ENCODE results near the gene MLH3. TPM values are rescaled to one million over a fixed set of nuclear protein-coding genes. Genes with fewer than 3 reads are reported as not detected.

The MLH3 gene
- total and polyA plus RNA-seq, 4 donors = 5.8 to 29.7 (median 9.9) TPM

DNA sequence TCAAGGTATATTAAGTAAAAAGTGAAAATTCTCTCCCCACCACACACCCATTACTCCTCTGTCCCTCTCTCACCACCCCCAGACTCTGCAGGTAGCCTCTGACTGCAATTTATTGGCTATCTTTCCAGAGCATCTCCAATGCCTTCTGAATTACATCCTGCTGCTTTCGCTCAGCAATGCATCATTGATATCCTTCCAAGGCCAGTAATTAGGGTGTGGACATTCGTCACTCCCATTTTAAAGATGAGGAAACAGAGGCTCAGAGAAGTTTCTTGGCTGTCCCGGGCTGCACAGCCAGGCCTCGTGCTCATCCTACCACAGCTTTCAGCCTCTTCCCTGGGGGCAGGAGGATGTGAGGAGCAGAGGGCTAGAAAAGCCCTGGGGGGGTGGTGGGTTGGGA is 72.2 kb downstream of the MLH3 start:
- H3K9me3 ChIP-seq (ENCODE audit: control insufficient read depth in 4 of 4, low read length in 3 of 4) = no peaks in the 10 kb centered on the region
- no peaks in the 10 kb centered on the region for H3K27me3 ChIP-seq (ENCODE audit: control insufficient read depth in 4 of 4, insufficient read depth in 4 of 4, low read length in 3 of 4)
- H3K4me1 ChIP-seq (ENCODE audit: control insufficient read depth in 4 of 4, insufficient read depth in 4 of 4, low read length in 3 of 4) = peaks cover 0 to 4% (median 0%) of the 10 kb centered on the region in 4 donors
- no peak overlapping the region for H3K9ac ChIP-seq (ENCODE audit: low read depth in 1 of 2, low read length in 2 of 2)
- H3K36me3 ChIP-seq (ENCODE audit: control insufficient read depth in 4 of 4, insufficient read depth in 3 of 4, low read depth in 1 of 4, low read length in 3 of 4) = no peaks in the 10 kb centered on the region
- WGBS = 84% methylated on average over 4 of the region's 4 CpGs
- H3K27ac ChIP-seq (ENCODE audit: low read depth in 1 of 2, low read length in 2 of 2) = no peak overlapping the region
- DNase-seq (ENCODE audit: low spot score) = no peak
- no peak overlapping the region for H3K4me3 ChIP-seq (ENCODE audit: low read depth in 1 of 3, low read length in 3 of 3)
- TF ChIP-seq NR2F2 (IDR thresholded peaks at IDR 0.05) (no peak), EGR1 (IDR thresholded peaks at IDR 0.05; ENCODE audit: low read depth in 2 of 2) (no peak), JUND (IDR thresholded peaks at IDR 0.05) (no peak), RXRA (IDR thresholded peaks at IDR 0.05) (no peak), GABPA (IDR thresholded peaks at IDR 0.05 in 1 of 2, conservative IDR thresholded peaks at IDR 0.05 in 1 of 2) (no peak)
- TF ChIP-seq, protein P1, sequence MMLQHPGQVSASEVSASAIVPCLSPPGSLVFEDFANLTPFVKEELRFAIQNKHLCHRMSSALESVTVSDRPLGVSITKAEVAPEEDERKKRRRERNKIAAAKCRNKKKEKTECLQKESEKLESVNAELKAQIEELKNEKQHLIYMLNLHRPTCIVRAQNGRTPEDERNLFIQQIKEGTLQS (IDR thresholded peaks at IDR 0.05) = no peak
- TF ChIP-seq, protein P2, sequence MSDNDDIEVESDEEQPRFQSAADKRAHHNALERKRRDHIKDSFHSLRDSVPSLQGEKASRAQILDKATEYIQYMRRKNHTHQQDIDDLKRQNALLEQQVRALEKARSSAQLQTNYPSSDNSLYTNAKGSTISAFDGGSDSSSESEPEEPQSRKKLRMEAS (IDR thresholded peaks at IDR 0.05) = no peak

DNA sequence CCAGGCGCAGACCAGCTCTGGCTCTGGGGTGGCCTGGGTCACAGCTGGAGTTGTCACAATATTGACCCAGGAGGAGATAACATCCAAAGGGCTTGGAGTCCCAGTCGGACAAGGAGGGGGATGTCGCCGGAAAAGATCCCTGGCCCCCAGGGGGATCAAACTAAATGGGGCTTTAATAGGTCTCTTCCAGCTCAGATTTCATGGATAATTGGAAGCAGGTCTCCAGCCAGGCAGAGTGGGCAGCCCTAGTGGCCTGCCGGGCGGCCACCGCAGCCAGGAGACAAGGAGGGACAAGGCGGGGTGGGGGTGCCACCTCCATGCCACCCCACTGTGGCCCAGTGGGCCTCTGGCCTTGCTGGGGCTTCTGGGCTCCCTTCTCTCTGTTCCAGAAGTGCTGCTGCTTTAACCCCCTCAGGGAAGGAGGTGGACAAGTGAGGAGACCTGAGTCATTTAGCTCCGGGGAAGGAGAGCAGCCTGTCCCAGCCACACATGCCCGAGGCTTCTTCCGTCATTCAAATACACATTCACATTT is 72.8 kb downstream of the MLH3 start:
- no peak overlapping the region for H3K9ac ChIP-seq (ENCODE audit: low read depth in 1 of 2, low read length in 2 of 2)
- no peaks in the 10 kb centered on the region for H3K27me3 ChIP-seq (ENCODE audit: control insufficient read depth in 4 of 4, insufficient read depth in 4 of 4, low read length in 3 of 4)
- 79% methylated on average over 11 of the region's 11 CpGs for WGBS
- H3K4me3 ChIP-seq (ENCODE audit: low read depth in 1 of 3, low read length in 3 of 3) = no peak overlapping the region
- H3K9me3 ChIP-seq (ENCODE audit: control insufficient read depth in 4 of 4, low read length in 3 of 4) = no peaks in the 10 kb centered on the region
- DNase-seq (ENCODE audit: low spot score) = no peak
- no peaks in the 10 kb centered on the region for H3K36me3 ChIP-seq (ENCODE audit: control insufficient read depth in 4 of 4, insufficient read depth in 3 of 4, low read depth in 1 of 4, low read length in 3 of 4)
- TF ChIP-seq EGR1 (IDR thresholded peaks at IDR 0.05; ENCODE audit: low read depth in 2 of 2) = no peak
- TF ChIP-seq HNF4A (conservative IDR thresholded peaks at IDR 0.05) = no peak
- no peak for TF ChIP-seq SP1 (IDR thresholded peaks at IDR 0.05)
- no peak for TF ChIP-seq HNF4G (IDR thresholded peaks at IDR 0.05)
- TF ChIP-seq GABPA (IDR thresholded peaks at IDR 0.05 in 1 of 2, conservative IDR thresholded peaks at IDR 0.05 in 1 of 2) = no peak
- no peak for TF ChIP-seq JUND (IDR thresholded peaks at IDR 0.05)
- TF ChIP-seq, protein P3, sequence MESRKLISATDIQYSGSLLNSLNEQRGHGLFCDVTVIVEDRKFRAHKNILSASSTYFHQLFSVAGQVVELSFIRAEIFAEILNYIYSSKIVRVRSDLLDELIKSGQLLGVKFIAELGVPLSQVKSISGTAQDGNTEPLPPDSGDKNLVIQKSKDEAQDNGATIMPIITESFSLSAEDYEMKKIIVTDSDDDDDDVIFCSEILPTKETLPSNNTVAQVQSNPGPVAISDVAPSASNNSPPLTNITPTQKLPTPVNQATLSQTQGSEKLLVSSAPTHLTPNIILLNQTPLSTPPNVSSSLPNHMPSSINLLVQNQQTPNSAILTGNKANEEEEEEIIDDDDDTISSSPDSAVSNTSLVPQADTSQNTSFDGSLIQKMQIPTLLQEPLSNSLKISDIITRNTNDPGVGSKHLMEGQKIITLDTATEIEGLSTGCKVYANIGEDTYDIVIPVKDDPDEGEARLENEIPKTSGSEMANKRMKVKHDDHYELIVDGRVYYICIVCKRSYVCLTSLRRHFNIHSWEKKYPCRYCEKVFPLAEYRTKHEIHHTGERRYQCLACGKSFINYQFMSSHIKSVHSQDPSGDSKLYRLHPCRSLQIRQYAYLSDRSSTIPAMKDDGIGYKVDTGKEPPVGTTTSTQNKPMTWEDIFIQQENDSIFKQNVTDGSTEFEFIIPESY (IDR thresholded peaks at IDR 0.05) = no peak
- TF ChIP-seq, protein P1 (IDR thresholded peaks at IDR 0.05) = no peak
- TF ChIP-seq TAF1 (conservative IDR thresholded peaks at IDR 0.05) = no peak
- TF ChIP-seq, protein P2 (IDR thresholded peaks at IDR 0.05) = no peak
- no peak for TF ChIP-seq YY1 (IDR thresholded peaks at IDR 0.05)
- no peak for TF ChIP-seq RXRA (IDR thresholded peaks at IDR 0.05)
- TF ChIP-seq, protein P4, sequence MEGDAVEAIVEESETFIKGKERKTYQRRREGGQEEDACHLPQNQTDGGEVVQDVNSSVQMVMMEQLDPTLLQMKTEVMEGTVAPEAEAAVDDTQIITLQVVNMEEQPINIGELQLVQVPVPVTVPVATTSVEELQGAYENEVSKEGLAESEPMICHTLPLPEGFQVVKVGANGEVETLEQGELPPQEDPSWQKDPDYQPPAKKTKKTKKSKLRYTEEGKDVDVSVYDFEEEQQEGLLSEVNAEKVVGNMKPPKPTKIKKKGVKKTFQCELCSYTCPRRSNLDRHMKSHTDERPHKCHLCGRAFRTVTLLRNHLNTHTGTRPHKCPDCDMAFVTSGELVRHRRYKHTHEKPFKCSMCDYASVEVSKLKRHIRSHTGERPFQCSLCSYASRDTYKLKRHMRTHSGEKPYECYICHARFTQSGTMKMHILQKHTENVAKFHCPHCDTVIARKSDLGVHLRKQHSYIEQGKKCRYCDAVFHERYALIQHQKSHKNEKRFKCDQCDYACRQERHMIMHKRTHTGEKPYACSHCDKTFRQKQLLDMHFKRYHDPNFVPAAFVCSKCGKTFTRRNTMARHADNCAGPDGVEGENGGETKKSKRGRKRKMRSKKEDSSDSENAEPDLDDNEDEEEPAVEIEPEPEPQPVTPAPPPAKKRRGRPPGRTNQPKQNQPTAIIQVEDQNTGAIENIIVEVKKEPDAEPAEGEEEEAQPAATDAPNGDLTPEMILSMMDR (IDR thresholded peaks at IDR 0.05; ENCODE audit: low read depth, low read length, missing input control) = no peak
- no peak for TF ChIP-seq RAD21 (IDR thresholded peaks at IDR 0.05)
- TF ChIP-seq FOXA2 (IDR thresholded peaks at IDR 0.05) = no peak
- no peak for TF ChIP-seq FOXA1 (IDR thresholded peaks at IDR 0.05)
- no peak overlapping the region for H3K27ac ChIP-seq (ENCODE audit: low read depth in 1 of 2, low read length in 2 of 2)
- H3K4me1 ChIP-seq (ENCODE audit: control insufficient read depth in 4 of 4, insufficient read depth in 4 of 4, low read length in 3 of 4) = peaks cover 0 to 4% (median 0%) of the 10 kb centered on the region in 4 donors

Measured in liver (tissue), 9 donors.